ENCODE results near the gene SPHK1. TPM values are rescaled to one million over a fixed set of nuclear protein-coding genes. Genes with fewer than 3 reads are reported as not detected.

SPHK1 gene, protein sequence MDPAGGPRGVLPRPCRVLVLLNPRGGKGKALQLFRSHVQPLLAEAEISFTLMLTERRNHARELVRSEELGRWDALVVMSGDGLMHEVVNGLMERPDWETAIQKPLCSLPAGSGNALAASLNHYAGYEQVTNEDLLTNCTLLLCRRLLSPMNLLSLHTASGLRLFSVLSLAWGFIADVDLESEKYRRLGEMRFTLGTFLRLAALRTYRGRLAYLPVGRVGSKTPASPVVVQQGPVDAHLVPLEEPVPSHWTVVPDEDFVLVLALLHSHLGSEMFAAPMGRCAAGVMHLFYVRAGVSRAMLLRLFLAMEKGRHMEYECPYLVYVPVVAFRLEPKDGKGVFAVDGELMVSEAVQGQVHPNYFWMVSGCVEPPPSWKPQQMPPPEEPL
- 15.4 TPM for total RNA-seq (ENCODE audit: unreplicated experiment)
- long read RNA-seq, transcript SPHK1-210 (6 exons, 1,821 nt): major isoform, 13 of 20 reads
- long read RNA-seq, partial matches to known transcripts: 0 of 20 reads
- long read RNA-seq, other reads (novel, unspliced or antisense): 3 of 20 reads

DNA sequence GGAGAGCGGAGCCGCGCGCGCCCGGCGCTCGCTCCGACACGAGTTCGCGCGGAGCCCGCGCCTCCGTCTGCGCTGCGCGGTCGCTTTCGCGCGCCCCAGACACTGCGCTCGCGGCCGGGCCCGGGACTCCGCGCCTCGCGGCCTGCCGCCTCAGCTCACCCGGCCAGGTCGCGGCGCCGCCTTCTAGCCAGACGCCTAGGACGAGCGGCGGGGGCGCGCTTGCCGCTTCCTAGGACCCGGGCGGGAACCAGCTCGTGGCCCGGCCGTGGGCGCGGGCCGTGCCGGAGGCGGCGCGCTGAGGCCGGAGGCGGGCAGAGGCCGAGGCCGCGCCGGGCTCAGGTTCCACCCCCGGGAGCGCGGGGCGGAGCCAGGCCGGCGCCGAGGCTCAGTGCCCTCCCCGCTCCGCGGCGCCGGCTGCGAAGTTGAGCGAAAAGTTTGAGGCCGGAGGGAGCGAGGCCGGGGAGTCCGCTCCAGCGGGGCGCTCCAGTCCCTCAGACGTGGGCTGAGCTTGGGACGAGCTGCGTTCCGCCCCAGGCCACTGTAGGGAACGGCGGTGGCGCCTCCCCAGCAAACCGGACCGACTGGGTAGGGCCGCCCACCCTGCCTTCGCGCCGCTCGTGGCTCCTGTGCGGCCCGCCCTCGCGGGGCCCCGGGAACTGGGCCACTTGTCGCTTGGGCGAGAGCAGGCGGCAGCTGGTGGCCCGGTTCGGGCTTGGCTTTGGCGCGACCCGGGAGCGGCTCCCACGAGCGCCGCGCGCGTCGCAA lies at the start of gene SPHK1:
Gene SPHK1 (plus strand): TSS at position 388 of the 765 bp plus-strand sequence. CDS start 1,036 bp downstream, outside the sequence.
- DNase-seq (ENCODE audit: low spot score): peak; percentile 78
- TF ChIP-seq, protein P1, sequence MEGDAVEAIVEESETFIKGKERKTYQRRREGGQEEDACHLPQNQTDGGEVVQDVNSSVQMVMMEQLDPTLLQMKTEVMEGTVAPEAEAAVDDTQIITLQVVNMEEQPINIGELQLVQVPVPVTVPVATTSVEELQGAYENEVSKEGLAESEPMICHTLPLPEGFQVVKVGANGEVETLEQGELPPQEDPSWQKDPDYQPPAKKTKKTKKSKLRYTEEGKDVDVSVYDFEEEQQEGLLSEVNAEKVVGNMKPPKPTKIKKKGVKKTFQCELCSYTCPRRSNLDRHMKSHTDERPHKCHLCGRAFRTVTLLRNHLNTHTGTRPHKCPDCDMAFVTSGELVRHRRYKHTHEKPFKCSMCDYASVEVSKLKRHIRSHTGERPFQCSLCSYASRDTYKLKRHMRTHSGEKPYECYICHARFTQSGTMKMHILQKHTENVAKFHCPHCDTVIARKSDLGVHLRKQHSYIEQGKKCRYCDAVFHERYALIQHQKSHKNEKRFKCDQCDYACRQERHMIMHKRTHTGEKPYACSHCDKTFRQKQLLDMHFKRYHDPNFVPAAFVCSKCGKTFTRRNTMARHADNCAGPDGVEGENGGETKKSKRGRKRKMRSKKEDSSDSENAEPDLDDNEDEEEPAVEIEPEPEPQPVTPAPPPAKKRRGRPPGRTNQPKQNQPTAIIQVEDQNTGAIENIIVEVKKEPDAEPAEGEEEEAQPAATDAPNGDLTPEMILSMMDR (IDR thresholded peaks at IDR 0.05; ENCODE audit: unreplicated experiment): no peak
- Mint-ChIP-seq H3K4me1 (ENCODE audit: unreplicated experiment) (peaks cover 21% of the 10 kb centered on the region), H3K36me3 (ENCODE audit: low read depth, unreplicated experiment) (no peaks in the 10 kb centered on the region), H3K9me3 (ENCODE audit: unreplicated experiment) (no peaks in the 10 kb centered on the region), H3K4me3 (ENCODE audit: unreplicated experiment) (peak within 1 kb of the TSS; percentile 90), H3K27ac (ENCODE audit: unreplicated experiment) (no peak within 1 kb of the TSS), H3K27me3 (ENCODE audit: unreplicated experiment) (peaks cover 23% of the 10 kb centered on the region)

DNA sequence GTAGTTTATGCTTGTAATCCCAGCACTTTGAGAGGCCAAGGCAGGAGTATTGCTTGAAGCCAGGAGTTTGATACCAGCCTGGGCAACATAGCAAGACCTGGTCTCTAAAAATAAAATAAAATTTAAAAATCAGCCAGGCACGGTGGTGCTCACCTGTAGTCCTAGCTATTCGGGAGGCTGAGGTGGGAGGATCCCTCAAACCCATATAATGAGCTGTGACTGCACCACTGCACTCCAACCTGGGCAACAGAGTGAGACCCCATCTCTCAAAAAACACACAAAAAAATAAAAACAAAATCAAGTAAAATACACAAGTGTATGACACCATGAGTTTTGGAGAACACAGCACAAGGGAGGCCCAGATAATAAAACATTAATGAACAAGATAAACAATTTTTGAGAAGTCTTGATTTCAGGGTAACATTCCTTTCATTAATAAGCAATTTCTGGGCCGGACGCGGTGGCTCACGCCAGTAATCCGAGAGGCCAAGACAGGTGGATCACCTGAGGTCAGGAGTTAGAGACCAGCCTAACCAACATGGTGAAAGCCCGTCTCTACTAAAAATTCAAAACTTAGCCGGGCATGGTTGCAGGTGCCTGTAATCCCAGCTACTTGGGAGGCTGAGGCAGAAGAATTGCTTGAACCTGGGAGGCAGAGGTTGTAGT lies 48.6 kb upstream of the SPHK1 start:
- no peak overlapping the region for H3K27ac Mint-ChIP-seq (ENCODE audit: unreplicated experiment)

DNA sequence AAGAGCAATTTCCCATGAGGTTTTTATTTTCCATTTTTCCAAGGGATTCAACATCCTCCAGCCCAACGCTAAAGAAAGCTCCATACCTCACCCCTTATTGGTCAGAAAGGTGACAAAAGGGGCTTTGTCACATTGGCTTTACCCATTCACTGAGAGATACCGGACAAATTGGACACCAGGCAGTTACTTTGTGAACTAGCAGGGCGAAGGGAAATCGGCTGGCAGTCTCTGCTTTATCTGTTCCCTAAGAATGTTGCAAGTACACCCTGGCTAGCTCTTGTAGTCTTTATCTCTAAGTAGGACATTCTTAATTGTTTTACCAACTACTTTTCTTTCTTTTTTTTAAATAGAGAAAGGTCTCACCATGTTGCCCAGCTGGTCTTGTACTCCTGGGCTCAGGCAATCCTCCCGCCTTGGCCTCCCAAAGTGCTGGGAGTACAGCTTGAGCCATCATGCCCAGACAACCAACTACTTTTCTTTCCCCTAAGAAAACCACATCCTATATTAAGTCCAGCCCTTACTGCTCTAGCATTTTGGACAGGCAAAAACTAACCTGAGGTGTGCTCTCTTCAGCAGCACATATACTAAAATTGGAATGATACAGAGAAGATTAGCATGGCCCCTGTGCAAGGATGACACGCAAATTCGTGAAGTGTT lies 47.5 kb upstream of the SPHK1 start:
- peak overlapping the region; percentile 67 for H3K27ac Mint-ChIP-seq (ENCODE audit: unreplicated experiment)
- DNase-seq (ENCODE audit: low spot score): no peak
- peaks cover 24% of the 10 kb centered on the region for H3K36me3 Mint-ChIP-seq (ENCODE audit: low read depth, unreplicated experiment)
- H3K27me3 Mint-ChIP-seq (ENCODE audit: unreplicated experiment): no peaks in the 10 kb centered on the region
- H3K4me3 Mint-ChIP-seq (ENCODE audit: unreplicated experiment): peak overlapping the region; percentile 33
- TF ChIP-seq, protein P1 (IDR thresholded peaks at IDR 0.05; ENCODE audit: unreplicated experiment): no peak
- H3K9me3 Mint-ChIP-seq (ENCODE audit: unreplicated experiment): no peaks in the 10 kb centered on the region
- H3K4me1 Mint-ChIP-seq (ENCODE audit: unreplicated experiment): peaks cover 21% of the 10 kb centered on the region

More for the DNA sequence above, 48.6 kb upstream of the SPHK1 start:
- no peak for DNase-seq (ENCODE audit: low spot score)
- Mint-ChIP-seq H3K36me3 (ENCODE audit: low read depth, unreplicated experiment) (peaks cover 19% of the 10 kb centered on the region), H3K27me3 (ENCODE audit: unreplicated experiment) (no peaks in the 10 kb centered on the region), H3K9me3 (ENCODE audit: unreplicated experiment) (no peaks in the 10 kb centered on the region), H3K4me3 (ENCODE audit: unreplicated experiment) (no peak overlapping the region), H3K4me1 (ENCODE audit: unreplicated experiment) (peaks cover 31% of the 10 kb centered on the region)
- TF ChIP-seq, protein P1 (IDR thresholded peaks at IDR 0.05; ENCODE audit: unreplicated experiment): no peak

DNA sequence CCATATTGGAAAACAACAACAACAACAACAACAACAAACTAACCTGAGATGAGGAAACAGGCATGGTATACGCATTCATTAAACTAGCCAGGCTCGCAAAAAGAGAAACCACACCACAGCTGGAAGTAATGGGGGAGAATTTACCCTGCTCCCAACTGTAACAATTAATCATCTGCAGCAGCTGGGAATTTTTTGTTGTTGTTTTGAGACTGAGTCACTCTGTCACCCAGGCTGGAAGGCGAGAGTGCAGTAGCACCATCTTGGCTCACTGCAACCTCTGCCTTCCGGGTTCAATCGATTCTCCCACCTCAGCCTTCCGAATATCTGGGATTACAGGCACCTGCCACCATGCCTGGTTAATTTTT lies 47.0 kb upstream of the SPHK1 start:
- Mint-ChIP-seq H3K27ac (ENCODE audit: unreplicated experiment) (peak overlapping the region; percentile 67), H3K9me3 (ENCODE audit: unreplicated experiment) (no peaks in the 10 kb centered on the region), H3K36me3 (ENCODE audit: low read depth, unreplicated experiment) (peaks cover 26% of the 10 kb centered on the region), H3K27me3 (ENCODE audit: unreplicated experiment) (no peaks in the 10 kb centered on the region), H3K4me3 (ENCODE audit: unreplicated experiment) (peak overlapping the region; percentile 33), H3K4me1 (ENCODE audit: unreplicated experiment) (peaks cover 21% of the 10 kb centered on the region)
- no peak for DNase-seq (ENCODE audit: low spot score)
- TF ChIP-seq, protein P1 (IDR thresholded peaks at IDR 0.05; ENCODE audit: unreplicated experiment): no peak

Measured in endothelial cell (in vitro differentiated cells).